K562 (cell line): ENCODE measurements around the gene AMZ1. TPM values are rescaled to one million over a fixed set of nuclear protein-coding genes. Genes with fewer than 3 reads are reported as not detected.

Source experiments
- AFF1 ChIP-seq, 2 experiments: fragments of 450-650 bp; IDR thresholded peaks; 2 replicates each; pipeline ENCODE4 v1.6.1; 2018; ENCODE audit warnings: mild to moderate bottlenecking in 2 of 2, low read depth in 1 of 2; ENCODE audit not compliant: partially characterized antibody in 2 of 2
- AFF4 ChIP-seq: sonication (generic); formaldehyde crosslinking; IDR thresholded peaks from 2 replicates; pipeline ENCODE4 v1.8.0; 2023; ENCODE audit warnings: mild to moderate bottlenecking, missing genetic modification reagents
- BHLHE40 ChIP-seq: IDR thresholded peaks from 2 replicates; pipeline ENCODE4 v1.6.1; 2011; ENCODE audit warnings: low read length, improper control_type of control experiment
- DPF2 ChIP-seq: fragments of 450-650 bp; IDR thresholded peaks from 2 replicates; pipeline ENCODE4 v1.6.1; 2016
- FOXA3 ChIP-seq, 2 experiments: fragments of 450-650 bp in 1 of 2; sonication (generic) in 1 of 2; formaldehyde crosslinking; IDR thresholded peaks in 1 of 2; conservative IDR thresholded peaks in 1 of 2; 2 replicates each; pipeline versions ENCODE4 v1.4.0 to v1.8.0; 2020 to 2022; ENCODE audit warnings: mild to moderate bottlenecking in 2 of 2, missing genetic modification reagents in 1 of 2
- GABPB1 ChIP-seq: sonication (generic); formaldehyde crosslinking; IDR thresholded peaks from 2 replicates; pipeline ENCODE4 v1.8.0; 2022; ENCODE audit warnings: mild to moderate bottlenecking, missing genetic modification reagents
- HDAC1 ChIP-seq, 2 experiments: fragments of 450-650 bp; IDR thresholded peaks; 2 replicates each; pipeline ENCODE4 v1.6.1; 2016 to 2017; ENCODE audit warnings: inconsistent platforms in 1 of 2, mild to moderate bottlenecking in 1 of 2, moderate library complexity in 1 of 2
- HNRNPK ChIP-seq: fragments of 200-400 bp; formaldehyde crosslinking; IDR thresholded peaks from one replicate; pipeline ENCODE4 v1.6.1; 2018; ENCODE audit warnings: mild to moderate bottlenecking, low read depth, low read length; ENCODE audit not compliant: poor library complexity, severe bottlenecking
- L3MBTL2 ChIP-seq: fragments of 450-650 bp; IDR thresholded peaks from 2 replicates; pipeline ENCODE4 v1.6.1; 2016; ENCODE audit warnings: mild to moderate bottlenecking, moderate library complexity
- NFE2 ChIP-seq: IDR thresholded peaks from 2 replicates; pipeline ENCODE4 v1.6.1; 2014; ENCODE audit warnings: antibody characterized with exemption, low read depth
- NFIC ChIP-seq: fragments of 450-650 bp; IDR thresholded peaks from 2 replicates; pipeline ENCODE4 v1.6.1; 2017; ENCODE audit warnings: mild to moderate bottlenecking, inconsistent platforms
- NKRF ChIP-seq: fragments of 450-650 bp; IDR thresholded peaks from 2 replicates; pipeline ENCODE4 v1.6.1; 2016; ENCODE audit warnings: borderline replicate concordance
- POLR2H ChIP-seq: IDR thresholded peaks from 2 replicates; pipeline ENCODE4 v1.6.1; 2016; ENCODE audit warnings: missing genetic modification characterization, low read depth, mild to moderate bottlenecking, control low read depth, missing compliant biosample characterization, moderate library complexity
- RCOR1 ChIP-seq, 2 experiments: IDR thresholded peaks; 2 replicates each; pipeline ENCODE4 v1.6.1; 2012; ENCODE audit warnings: low read depth in 2 of 2, low read length in 2 of 2, borderline replicate concordance in 1 of 2, improper control_type of control experiment in 1 of 2
- YY1 ChIP-seq, 3 experiments: IDR thresholded peaks; 2 replicates each; pipeline ENCODE4 v1.6.1; 2011; ENCODE audit warnings: low read length in 2 of 3, mild to moderate bottlenecking in 2 of 3, moderate library complexity in 2 of 3, borderline replicate concordance in 1 of 3, control low read depth in 1 of 3, low read depth in 1 of 3; ENCODE audit not compliant: insufficient read depth in 3 of 3, insufficient replicate concordance in 2 of 3, control insufficient read depth in 1 of 3, insufficient read length in 1 of 3; ENCODE audit errors: extremely low read depth in 1 of 3
- ZNF3 ChIP-seq: fragments of 250-450 bp; sonication (Bioruptor Pico); IDR thresholded peaks from 2 replicates; pipeline ENCODE4 v1.5.0; 2021; ENCODE audit warnings: mild to moderate bottlenecking, moderate library complexity
- ZNF408 ChIP-seq: fragments of 250-450 bp; sonication (Bioruptor Pico); IDR thresholded peaks from 2 replicates; pipeline ENCODE4 v1.4.0; 2020; ENCODE audit warnings: low read depth, mild to moderate bottlenecking, moderate library complexity
- polyA plus RNA-seq, 8 experiments: library from polyadenylated mRNA; depleted of rRNA in 4 of 8; stranded (reverse) in 5 of 8; unstranded in 3 of 8; fragments of >200 nt; fragmentation: Nextera tagmentation in 2 of 8; fragmentation: Illumina TruSeq in 1 of 8; extraction: Ambion mirVana in 2 of 8; extraction: Trizol in 1 of 8; gene quantifications; 2 replicates each; pipeline versions ENCODE4 v1.2.1 to v1.2.3, GENCODE V29; 2011 to 2014; ENCODE audit warnings: inconsistent platforms in 1 of 8, missing spikeins in 1 of 8
- total RNA-seq, 7 experiments: library from RNA; depleted of rRNA in 6 of 7; stranded (reverse); fragments of >200 nt in 6 of 7; fragmentation: Illumina TruSeq in 2 of 7; extraction: Trizol in 2 of 7; gene quantifications; 2 replicates each; pipeline versions ENCODE4 v1.2.1 to v1.2.3, GENCODE V29; 2011 to 2021; ENCODE audit warnings: low replicate concordance in 1 of 7

Gene AMZ1
- total and polyA plus RNA-seq, 9 of the 15 experiments (the other 6 are each of a cell fraction or from before 2014, with no cell fraction given): not detected

DNA sequence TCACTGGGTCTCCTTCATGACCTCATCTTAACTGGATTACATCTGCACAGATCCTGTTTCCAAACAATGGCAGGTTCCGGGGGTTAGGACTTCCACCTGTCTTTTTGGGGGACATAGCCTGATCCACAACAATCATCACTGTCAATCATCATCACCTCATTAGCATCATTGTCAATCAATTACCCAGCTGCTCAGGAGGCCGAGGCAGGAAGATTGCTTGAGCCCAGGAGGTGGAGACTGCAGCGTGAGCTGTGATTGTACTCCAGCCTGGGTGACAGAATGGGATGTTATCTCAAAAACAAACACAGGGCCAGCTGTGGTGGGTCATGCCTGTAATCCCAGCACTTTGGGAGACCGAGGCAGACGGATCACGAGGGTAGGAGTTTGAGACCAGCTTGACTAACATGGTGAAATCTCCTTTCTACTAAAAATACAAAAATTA is 18.7 kb downstream of the AMZ1 start (continued):
- TF ChIP-seq AFF1 (IDR thresholded peaks at IDR 0.05; ENCODE audit: low read depth in 1 of 2, partially characterized antibody in 2 of 2) (no peak), HNRNPK (no peak), YY1 (IDR thresholded peaks at IDR 0.05; ENCODE audit: borderline replicate concordance in 1 of 3, control insufficient read depth in 1 of 3, extremely low read depth in 1 of 3, insufficient read depth in 3 of 3, insufficient read length in 1 of 3, insufficient replicate concordance in 2 of 3, low read depth in 1 of 3, low read length in 2 of 3) (no peak), BHLHE40 (0 out of 2 replicates have a peak, but pooled peaks have one; percentile 45), DPF2 (peak; percentile 44; the same call in 1 of the 2 replicates), GABPB1 (no peak), FOXA3 (CRISPR knock-in tag; conservative IDR thresholded peaks at IDR 0.05 in 1 of 2, IDR thresholded peaks at IDR 0.05 in 1 of 2) (peak in 1 of 2 experiments; percentile 64; a peak in 2 of 4 replicates), NFIC (no peak), L3MBTL2 (0 out of 2 replicates have a peak, but pooled peaks have one; percentile 26), NKRF (no peak), AFF4 (CRISPR knock-in tag) (no peak), NFE2 (no peak), POLR2H (tag) (no peak), ZNF3 (CRISPR knock-in tag) (no peak), HDAC1 (IDR thresholded peaks at IDR 0.05) (peak in 1 of 2 experiments; percentile 53; a peak in 1 of 4 replicates), RCOR1 (IDR thresholded peaks at IDR 0.05; ENCODE audit: borderline replicate concordance in 1 of 2, low read depth in 2 of 2, low read length in 2 of 2) (peak in 1 of 2 experiments; percentile 65; a peak in 2 of 4 replicates), ZNF408 (no peak)
